Measurements from ENCODE around the gene PAQR9.

- TF ChIP-seq CTCF (conservative IDR thresholded peaks at IDR 0.05; ENCODE audit: low read length) (no peak), EZH2phosphoT487 (IDR thresholded peaks at IDR 0.05; ENCODE audit: borderline replicate concordance, low read depth, low read length) (no peak)
Observed at GRCh38 chr3:142961539-142961938, 1.9 kb downstream of the PAQR9 start.
